ENCODE data around the gene NUP188. TPM values are rescaled to one million over a fixed set of nuclear protein-coding genes. Genes with fewer than 3 reads are reported as not detected.

The NUP188 gene
- total and polyA plus RNA-seq, 2 experiments from 2014 or later: 25.5 to 117 TPM

DNA sequence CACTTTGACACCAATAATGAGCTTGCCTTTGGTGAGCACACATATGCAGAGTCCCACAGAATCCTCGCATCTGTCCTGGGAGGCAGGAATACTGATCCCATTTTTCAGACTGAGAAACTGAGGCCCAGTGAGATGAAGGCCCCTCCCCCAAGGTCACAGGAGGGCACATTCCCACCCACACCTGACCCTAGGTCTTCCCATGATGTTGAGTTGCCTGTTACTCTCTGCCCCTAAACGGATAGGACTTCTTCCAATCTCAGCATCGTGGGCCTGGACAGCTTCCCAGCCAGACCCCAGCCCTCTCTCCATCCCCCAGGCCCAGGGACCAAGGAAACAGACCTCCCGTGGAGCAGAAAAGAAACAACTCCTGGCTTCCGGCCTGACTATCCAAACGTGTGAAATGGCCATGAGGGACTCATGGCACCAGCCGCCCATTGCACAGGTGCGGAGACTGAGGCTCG is 79.8 kb downstream of the NUP188 start:
- Histone ChIP-seq H3K36me3 (ENCODE audit: insufficient read depth) (no peaks in the 10 kb centered on the region), H3K79me2 (replicated peaks; ENCODE audit: insufficient read depth) (peaks cover 41% of the 10 kb centered on the region), H3K9me2 (ENCODE audit: insufficient read depth) (no peaks in the 10 kb centered on the region), H3F3A (replicated peaks; ENCODE audit: low read depth) (no peaks in the 10 kb centered on the region), H3K4me1 (ENCODE audit: insufficient read depth) (peaks cover 9% of the 10 kb centered on the region), H2AFZ (no peak overlapping the region), H3K27ac (ENCODE audit: low read depth) (no peak overlapping the region), H4K20me1 (replicated peaks; ENCODE audit: insufficient read depth) (peaks cover 22% of the 10 kb centered on the region), H3K27me3 (ENCODE audit: insufficient read depth) (no peaks in the 10 kb centered on the region), H3K4me2 (peak overlapping the region; percentile 79), H3K4me3 (peak overlapping the region; percentile 78)
- Mint-ChIP-seq H3K4me3 (peak overlapping the region; percentile 78), H3K9me3 (no peaks in the 10 kb centered on the region), H3K27me3 (ENCODE audit: insufficient read depth, low read depth, poor library complexity) (no peaks in the 10 kb centered on the region), H3K36me3 (ENCODE audit: low read depth) (no peaks in the 10 kb centered on the region; the same call in 2 of the 3 replicates), H3K27ac (peak overlapping the region; percentile 67; the same call in 1 of the 2 replicates), H3K4me1 (peaks cover 29% of the 10 kb centered on the region)
- TF ChIP-seq REST (IDR thresholded peaks at IDR 0.05; ENCODE audit: unreplicated experiment): no peak
- no peak for TF ChIP-seq ZNF331 (CRISPR knock-in tag; IDR thresholded peaks at IDR 0.05; ENCODE audit: low read depth)
- ATAC-seq: no peak
- DNase-seq (ENCODE audit: low spot score): peak; percentile 58

- peak overlapping the region; percentile 78 for H3K4me3 ChIP-seq
- DNase-seq (ENCODE audit: low spot score) (peak; percentile 71), ATAC-seq (peak; percentile 36)
- H3K4me2 ChIP-seq: peak overlapping the region; percentile 79
- no peaks in the 10 kb centered on the region for H3K27me3 Mint-ChIP-seq (ENCODE audit: insufficient read depth, low read depth, poor library complexity)
- H3K9me2 ChIP-seq (ENCODE audit: insufficient read depth): no peaks in the 10 kb centered on the region
- H3K79me2 ChIP-seq (replicated peaks; ENCODE audit: insufficient read depth): peaks cover 41% of the 10 kb centered on the region
- H3K36me3 ChIP-seq (ENCODE audit: insufficient read depth): no peaks in the 10 kb centered on the region
- TF ChIP-seq REST (IDR thresholded peaks at IDR 0.05; ENCODE audit: unreplicated experiment): no peak
- TF ChIP-seq EZH2 (IDR thresholded peaks at IDR 0.05; ENCODE audit: low read depth, unreplicated experiment): no peak
- no peak for TF ChIP-seq ZNF114 (CRISPR knock-in tag; IDR thresholded peaks at IDR 0.05)
- H3K36me3 Mint-ChIP-seq (ENCODE audit: low read depth): no peaks in the 10 kb centered on the region; the same call in 2 of the 3 replicates
- H2AFZ ChIP-seq: no peak overlapping the region
- H4K20me1 ChIP-seq (replicated peaks; ENCODE audit: insufficient read depth): peaks cover 19% of the 10 kb centered on the region
- H3K4me3 Mint-ChIP-seq: peak overlapping the region; percentile 78
- H3F3A ChIP-seq (replicated peaks; ENCODE audit: low read depth): no peaks in the 10 kb centered on the region
- no peaks in the 10 kb centered on the region for H3K9me3 Mint-ChIP-seq
- H3K27ac Mint-ChIP-seq: no peak overlapping the region
- H3K4me1 ChIP-seq (ENCODE audit: insufficient read depth): peaks cover 9% of the 10 kb centered on the region
- no peaks in the 10 kb centered on the region for H3K27me3 ChIP-seq (ENCODE audit: insufficient read depth)
- H3K4me1 Mint-ChIP-seq: peaks cover 27% of the 10 kb centered on the region
- H3K27ac ChIP-seq (ENCODE audit: low read depth): no peak overlapping the region
Observed at GRCh38 chr9:129027685-129028191, 80.2 kb downstream of the NUP188 start.

Data from GM23338 (cell line).